ENCODE measurements around the gene CDYL2.
"Not testable (repeated sequence)": the region's sequence is repeated elsewhere in the genome, so short reads cannot be mapped to it uniquely, and the experiment has no call there.

CDYL2 gene

GRCh38 chr16:80669673-80670072 is 134.7 kb downstream of the CDYL2 start:
- no peak for DNase-seq (ENCODE audit: low spot score)

GRCh38 chr16:80667925-80668324 is 136.5 kb downstream of the CDYL2 start:
- DNase-seq (ENCODE audit: low spot score) = no peak

- DNase-seq (ENCODE audit: low spot score) = no peak
Measured at GRCh38 chr16:80667251-80667560, 137.2 kb downstream of the CDYL2 start.

- no peak for DNase-seq (ENCODE audit: low spot score)
Measured at GRCh38 chr16:80666378-80667250, 137.8 kb downstream of the CDYL2 start.

- DNase-seq (ENCODE audit: low spot score) = no peak
Measured at GRCh38 chr16:80665356-80665755, 139.0 kb downstream of the CDYL2 start.

- DNase-seq (ENCODE audit: low spot score) = no peak
Measured at GRCh38 chr16:80664786-80665185, 139.6 kb downstream of the CDYL2 start.

- no peak for DNase-seq (ENCODE audit: low spot score)
Measured at GRCh38 chr16:80664226-80664625, 140.2 kb downstream of the CDYL2 start.

GRCh38 chr16:80663078-80663477 is 141.3 kb downstream of the CDYL2 start:
- DNase-seq (ENCODE audit: low spot score) = no peak

- no peak for DNase-seq (ENCODE audit: low spot score)
Measured at GRCh38 chr16:80659865-80660264, 144.5 kb downstream of the CDYL2 start.

- DNase-seq (ENCODE audit: low spot score) = no peak
Measured at GRCh38 chr16:80656711-80657150, 147.7 kb downstream of the CDYL2 start.

GRCh38 chr16:80656161-80656560 is 148.2 kb downstream of the CDYL2 start:
- DNase-seq (ENCODE audit: low spot score) = no peak

GRCh38 chr16:80655751-80656150 is 148.6 kb downstream of the CDYL2 start:
- DNase-seq (ENCODE audit: low spot score) = no peak

GRCh38 chr16:80654094-80654862 is 150.1 kb downstream of the CDYL2 start:
- no peak for DNase-seq (ENCODE audit: low spot score)

GRCh38 chr16:80652441-80652840 is 152.0 kb downstream of the CDYL2 start:
- DNase-seq (ENCODE audit: low spot score) = no peak

GRCh38 chr16:80650281-80650680 is 154.1 kb downstream of the CDYL2 start:
- not testable (repeated sequence) for DNase-seq (ENCODE audit: low spot score)

- no peak for DNase-seq (ENCODE audit: low spot score)
Measured at GRCh38 chr16:80640316-80640715, 164.1 kb downstream of the CDYL2 start.

- no peak for DNase-seq (ENCODE audit: low spot score)
Measured at GRCh38 chr16:80639636-80640035, 164.8 kb downstream of the CDYL2 start.

- DNase-seq (ENCODE audit: low spot score) = no peak
Measured at GRCh38 chr16:80637621-80638020, 166.8 kb downstream of the CDYL2 start.

- no peak for DNase-seq (ENCODE audit: low spot score)
Measured at GRCh38 chr16:80631581-80631980, 172.8 kb downstream of the CDYL2 start.

GRCh38 chr16:80628254-80628653 is 176.1 kb downstream of the CDYL2 start:
- no peak for DNase-seq (ENCODE audit: low spot score)

- no peak for DNase-seq (ENCODE audit: low spot score)
Measured at GRCh38 chr16:80627108-80627507, 177.3 kb downstream of the CDYL2 start.

- DNase-seq (ENCODE audit: low spot score) = no peak
Measured at GRCh38 chr16:80623376-80623775, 181.0 kb downstream of the CDYL2 start.

- DNase-seq (ENCODE audit: low spot score) = no peak
Measured at GRCh38 chr16:80622007-80622406, 182.4 kb downstream of the CDYL2 start.
